WERI-Rb-1 (cell line): Measurements from ENCODE around the gene ZNF324.
"Not testable (repeated sequence)": the region's sequence is repeated elsewhere in the genome, so short reads cannot be mapped to it uniquely, and the experiment has no call there.

Experiments
- DNase-seq: peaks from one replicate; pipeline ENCODE4 v3.0.0-alpha.2; 2020
- H3K27ac ChIP-seq: fragments of 250-450 bp; sonication (Bioruptor Pico); 2 replicates; pipeline ENCODE4 v1.5.1; 2020; ENCODE audit warnings: mild to moderate bottlenecking, moderate library complexity
- H3K27me3 ChIP-seq: fragments of 250-450 bp; sonication (Bioruptor Pico); 2 replicates; pipeline ENCODE4 v1.5.1; 2021; ENCODE audit warnings: mild to moderate bottlenecking, low read depth, moderate library complexity; ENCODE audit not compliant: insufficient read depth, severe bottlenecking
- H3K36me3 ChIP-seq: fragments of 250-450 bp; sonication (Bioruptor Pico); 2 replicates; pipeline ENCODE4 v1.5.1; 2020; ENCODE audit warnings: mild to moderate bottlenecking, moderate library complexity
- H3K4me3 ChIP-seq: 2 replicates; pipeline ENCODE4 v1.5.1; 2011; ENCODE audit warnings: low read depth, mild to moderate bottlenecking, control low read depth, low read length
- H3K9me3 ChIP-seq: fragments of 250-450 bp; sonication (Bioruptor Pico); 2 replicates; pipeline ENCODE4 v1.5.1; 2021; ENCODE audit warnings: mild to moderate bottlenecking, moderate library complexity; ENCODE audit not compliant: severe bottlenecking
- TF ChIP-seq, protein P1 (sequence below): IDR thresholded peaks from 2 replicates; pipeline ENCODE4 v1.5.1; 2011; ENCODE audit warnings: low read depth, mild to moderate bottlenecking, control low read depth, inconsistent platforms, low read length

ZNF324 gene

DNA sequence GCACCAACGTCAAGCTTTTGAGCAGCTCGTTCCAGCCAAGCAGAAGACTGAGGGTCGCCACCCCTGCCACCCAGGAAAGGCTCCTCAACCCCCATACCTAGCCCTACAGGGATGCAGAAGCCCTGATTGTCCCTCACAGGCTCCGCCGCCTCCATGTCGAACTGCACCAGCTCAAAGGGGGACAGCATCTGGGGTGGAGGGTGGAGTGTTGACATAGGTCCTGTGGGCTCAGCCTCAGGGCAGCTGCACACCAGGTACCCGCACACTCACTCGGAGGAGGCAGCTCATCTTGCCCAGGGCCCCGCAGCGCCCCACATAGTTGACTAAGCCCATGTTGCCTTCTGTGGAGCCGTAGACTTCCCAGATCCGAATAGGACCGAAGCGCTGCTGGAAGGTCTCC lies 33.4 kb downstream of the ZNF324 start:
- Histone ChIP-seq H3K9me3 (no peaks in the 10 kb centered on the region), H3K4me3 (no peak overlapping the region), H3K27me3 (no peaks in the 10 kb centered on the region), H3K27ac (no peak overlapping the region), H3K36me3 (no peaks in the 10 kb centered on the region)
- TF ChIP-seq, protein P1, sequence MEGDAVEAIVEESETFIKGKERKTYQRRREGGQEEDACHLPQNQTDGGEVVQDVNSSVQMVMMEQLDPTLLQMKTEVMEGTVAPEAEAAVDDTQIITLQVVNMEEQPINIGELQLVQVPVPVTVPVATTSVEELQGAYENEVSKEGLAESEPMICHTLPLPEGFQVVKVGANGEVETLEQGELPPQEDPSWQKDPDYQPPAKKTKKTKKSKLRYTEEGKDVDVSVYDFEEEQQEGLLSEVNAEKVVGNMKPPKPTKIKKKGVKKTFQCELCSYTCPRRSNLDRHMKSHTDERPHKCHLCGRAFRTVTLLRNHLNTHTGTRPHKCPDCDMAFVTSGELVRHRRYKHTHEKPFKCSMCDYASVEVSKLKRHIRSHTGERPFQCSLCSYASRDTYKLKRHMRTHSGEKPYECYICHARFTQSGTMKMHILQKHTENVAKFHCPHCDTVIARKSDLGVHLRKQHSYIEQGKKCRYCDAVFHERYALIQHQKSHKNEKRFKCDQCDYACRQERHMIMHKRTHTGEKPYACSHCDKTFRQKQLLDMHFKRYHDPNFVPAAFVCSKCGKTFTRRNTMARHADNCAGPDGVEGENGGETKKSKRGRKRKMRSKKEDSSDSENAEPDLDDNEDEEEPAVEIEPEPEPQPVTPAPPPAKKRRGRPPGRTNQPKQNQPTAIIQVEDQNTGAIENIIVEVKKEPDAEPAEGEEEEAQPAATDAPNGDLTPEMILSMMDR: no peak
- DNase-seq: no peak

GRCh38 chr19:58507602-58508223 lies 40.8 kb downstream of the ZNF324 start:
- not testable (repeated sequence) for DNase-seq, H3K4me3 ChIP-seq, H3K27me3 ChIP-seq, H3K9me3 ChIP-seq, H3K36me3 ChIP-seq, H3K27ac ChIP-seq

DNA sequence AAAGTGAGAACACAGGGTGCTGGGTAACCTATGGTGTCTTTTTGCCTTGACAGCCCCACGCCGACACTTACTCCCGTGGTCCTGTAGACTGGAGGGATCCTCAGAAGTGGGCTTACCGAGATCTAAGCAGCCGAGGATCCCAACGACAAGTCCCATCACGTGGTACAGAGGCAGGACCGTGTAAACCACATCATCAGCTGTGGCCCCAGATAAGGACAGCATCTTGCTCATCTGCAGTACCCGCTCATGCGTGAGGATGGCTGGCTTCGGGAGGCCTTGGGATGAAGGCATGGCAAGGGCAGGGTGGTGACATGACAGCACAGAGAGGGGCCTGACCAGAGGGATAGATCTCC lies 42.8 kb downstream of the ZNF324 start:
- DNase-seq: no peak
- Histone ChIP-seq H3K36me3 (no peaks in the 10 kb centered on the region), H3K4me3 (no peak overlapping the region), H3K27me3 (no peaks in the 10 kb centered on the region), H3K9me3 (no peaks in the 10 kb centered on the region), H3K27ac (no peak overlapping the region)
- TF ChIP-seq, protein P1: no peak

DNA sequence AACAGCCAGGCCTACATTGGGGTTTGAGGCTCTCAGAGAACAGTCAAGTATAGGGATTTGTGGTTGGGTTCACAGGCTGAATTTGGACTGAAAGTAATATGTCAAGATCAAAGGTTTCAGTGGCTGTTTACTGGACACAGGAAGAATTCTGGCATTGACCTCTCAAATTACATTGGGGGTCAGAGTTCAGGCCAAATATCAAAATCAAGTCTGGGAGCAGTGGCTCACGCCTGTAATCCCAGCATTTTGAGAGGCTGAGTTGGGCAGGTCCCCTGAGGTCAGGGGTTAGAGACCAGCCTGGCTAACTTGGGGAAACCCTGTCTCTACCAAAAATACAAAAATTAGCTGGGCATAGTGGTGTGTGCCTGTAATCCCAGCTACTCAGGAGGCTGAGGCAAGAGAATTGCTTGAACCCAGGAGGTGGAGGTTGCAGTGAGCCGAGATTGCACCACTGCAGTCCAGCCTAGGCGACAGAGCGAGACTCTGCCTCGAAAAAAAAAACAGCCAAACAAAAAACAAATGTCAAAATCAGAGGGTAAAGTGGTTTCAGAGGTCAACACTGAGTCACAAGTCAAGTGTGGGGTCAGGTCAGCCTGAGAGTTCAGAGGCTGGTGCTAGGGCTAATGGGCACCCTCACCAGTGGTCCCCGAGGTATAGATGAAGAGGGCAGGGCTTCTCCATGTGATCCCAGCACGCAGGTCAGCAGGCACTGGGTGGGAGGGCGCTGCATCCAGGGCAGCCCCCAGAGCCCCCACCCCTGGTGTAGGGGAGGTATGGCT lies 43.4 kb downstream of the ZNF324 start:
- Histone ChIP-seq H3K27me3 (no peaks in the 10 kb centered on the region), H3K9me3 (no peaks in the 10 kb centered on the region), H3K4me3 (no peak overlapping the region), H3K27ac (no peak overlapping the region), H3K36me3 (peaks cover under 1% of the 10 kb centered on the region; the same call in 1 of the 2 replicates)
- TF ChIP-seq, protein P1: no peak
- DNase-seq: no peak

DNA sequence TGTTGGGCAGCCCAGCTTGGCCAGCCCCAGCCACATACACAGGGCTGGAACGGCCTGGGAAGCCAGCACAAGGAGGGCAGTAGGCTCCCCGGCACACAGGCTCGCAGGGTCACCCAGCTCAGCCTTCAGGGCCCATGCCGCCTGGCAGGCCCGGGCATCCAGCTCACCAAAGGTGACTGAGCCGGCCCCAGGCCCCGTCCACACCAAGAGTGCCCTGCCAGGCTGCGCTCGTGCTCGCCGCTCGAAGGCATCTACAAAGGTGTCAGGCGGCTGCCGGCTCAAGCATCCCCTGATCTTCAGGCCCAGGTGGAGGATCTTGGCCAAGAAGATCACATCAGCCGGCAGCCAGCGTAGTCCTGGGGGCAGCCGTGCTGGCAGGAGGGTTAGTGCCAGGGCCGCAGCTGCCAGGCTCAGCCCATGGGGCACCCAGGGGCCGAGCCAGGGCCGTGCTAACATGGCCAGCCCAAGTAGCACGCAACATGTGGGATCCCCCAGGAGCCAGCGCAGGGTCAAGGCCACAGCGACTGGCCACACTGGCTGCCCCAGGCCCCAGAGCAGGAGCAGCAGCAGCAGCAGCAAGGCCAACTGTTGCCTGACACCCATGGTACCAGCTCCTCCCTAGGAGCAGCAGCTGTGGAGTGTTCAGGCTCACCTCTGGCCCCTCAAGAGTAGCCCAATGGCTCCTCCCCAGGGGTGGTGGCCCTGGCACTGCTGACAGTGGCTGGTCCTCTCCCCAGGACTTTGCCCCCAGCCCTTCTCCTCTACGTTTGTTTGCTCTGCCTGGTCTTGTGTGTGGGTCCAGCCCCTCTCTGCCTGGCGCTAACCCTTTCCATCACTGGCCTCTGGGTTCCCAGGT lies 44.7 kb downstream of the ZNF324 start, which contains the start of gene SLC27A5:
Gene SLC27A5 (minus strand): TSS at position 640 of the 856 bp plus-strand sequence. CDS start 37 bp downstream, at position 603.
- no peaks in the 10 kb centered on the region for H3K27me3 ChIP-seq
- TF ChIP-seq, protein P1: no peak
- H3K4me3 ChIP-seq: no peak within 1 kb of the TSS
- peaks cover 10% of the 10 kb centered on the region for H3K36me3 ChIP-seq
- H3K27ac ChIP-seq: no peak within 1 kb of the TSS
- DNase-seq: no peak
- no peaks in the 10 kb centered on the region for H3K9me3 ChIP-seq

DNA sequence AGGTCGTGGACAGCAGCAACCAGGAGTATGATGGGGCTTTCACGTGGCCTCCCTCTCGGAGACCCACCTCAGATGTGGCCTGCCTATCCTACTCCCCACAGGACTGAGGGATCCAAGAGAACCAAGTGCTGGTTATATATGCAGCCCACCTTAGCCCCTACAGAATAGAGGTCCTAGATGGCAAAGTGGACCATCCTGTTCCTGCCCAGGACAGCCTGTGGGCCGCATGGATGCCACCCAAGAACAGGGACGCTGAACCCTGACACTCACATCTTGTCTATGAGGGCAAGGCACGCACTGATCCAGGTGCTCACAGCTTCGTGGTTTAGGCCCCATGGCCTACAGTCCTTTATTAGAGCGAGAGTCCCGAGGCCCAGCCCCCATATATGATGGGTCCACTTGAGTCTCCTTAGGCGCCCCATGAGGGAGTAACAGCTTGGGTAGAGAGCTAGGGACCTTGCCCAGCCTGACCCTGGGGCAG lies 46.4 kb downstream of the ZNF324 start:
- TF ChIP-seq, protein P1: no peak
- no peak for DNase-seq
- no peak overlapping the region for H3K4me3 ChIP-seq
- H3K27me3 ChIP-seq: no peaks in the 10 kb centered on the region
- peaks cover 13% of the 10 kb centered on the region for H3K36me3 ChIP-seq
- H3K9me3 ChIP-seq: no peaks in the 10 kb centered on the region
- peak overlapping the region; percentile 88 for H3K27ac ChIP-seq
